ENCODE measurements around the gene DNAJA2.

Gene DNAJA2

DNA sequence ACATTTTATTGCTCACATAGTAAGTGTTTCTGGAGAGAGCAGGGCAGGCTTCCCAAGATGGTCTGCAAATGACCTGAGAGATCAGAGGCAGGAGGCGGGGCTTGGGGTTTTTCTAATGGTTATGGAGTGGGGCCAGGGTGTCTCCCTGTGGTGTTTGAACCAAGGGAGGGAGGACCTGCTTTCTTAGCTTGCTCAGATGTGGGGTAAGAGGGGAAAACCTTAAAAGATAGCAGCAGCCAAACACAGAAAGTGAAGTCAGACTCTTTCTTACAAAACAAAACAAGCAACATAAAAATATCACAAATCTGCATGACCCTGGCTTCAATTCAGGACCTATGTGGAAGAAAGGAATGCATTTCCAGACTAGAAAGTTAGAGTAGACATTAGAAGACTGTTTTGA is 22.9 kb upstream of the DNAJA2 start:
- DNase-seq (ENCODE audit: low read depth), result no peak
- TF ChIP-seq, protein P1, sequence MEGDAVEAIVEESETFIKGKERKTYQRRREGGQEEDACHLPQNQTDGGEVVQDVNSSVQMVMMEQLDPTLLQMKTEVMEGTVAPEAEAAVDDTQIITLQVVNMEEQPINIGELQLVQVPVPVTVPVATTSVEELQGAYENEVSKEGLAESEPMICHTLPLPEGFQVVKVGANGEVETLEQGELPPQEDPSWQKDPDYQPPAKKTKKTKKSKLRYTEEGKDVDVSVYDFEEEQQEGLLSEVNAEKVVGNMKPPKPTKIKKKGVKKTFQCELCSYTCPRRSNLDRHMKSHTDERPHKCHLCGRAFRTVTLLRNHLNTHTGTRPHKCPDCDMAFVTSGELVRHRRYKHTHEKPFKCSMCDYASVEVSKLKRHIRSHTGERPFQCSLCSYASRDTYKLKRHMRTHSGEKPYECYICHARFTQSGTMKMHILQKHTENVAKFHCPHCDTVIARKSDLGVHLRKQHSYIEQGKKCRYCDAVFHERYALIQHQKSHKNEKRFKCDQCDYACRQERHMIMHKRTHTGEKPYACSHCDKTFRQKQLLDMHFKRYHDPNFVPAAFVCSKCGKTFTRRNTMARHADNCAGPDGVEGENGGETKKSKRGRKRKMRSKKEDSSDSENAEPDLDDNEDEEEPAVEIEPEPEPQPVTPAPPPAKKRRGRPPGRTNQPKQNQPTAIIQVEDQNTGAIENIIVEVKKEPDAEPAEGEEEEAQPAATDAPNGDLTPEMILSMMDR (IDR thresholded peaks at IDR 0.05; ENCODE audit: insufficient read depth, low read depth, low read length, missing control alignments), result no peak
- H3K4me3 ChIP-seq (ENCODE audit: low read length), result no peak overlapping the region

DNA sequence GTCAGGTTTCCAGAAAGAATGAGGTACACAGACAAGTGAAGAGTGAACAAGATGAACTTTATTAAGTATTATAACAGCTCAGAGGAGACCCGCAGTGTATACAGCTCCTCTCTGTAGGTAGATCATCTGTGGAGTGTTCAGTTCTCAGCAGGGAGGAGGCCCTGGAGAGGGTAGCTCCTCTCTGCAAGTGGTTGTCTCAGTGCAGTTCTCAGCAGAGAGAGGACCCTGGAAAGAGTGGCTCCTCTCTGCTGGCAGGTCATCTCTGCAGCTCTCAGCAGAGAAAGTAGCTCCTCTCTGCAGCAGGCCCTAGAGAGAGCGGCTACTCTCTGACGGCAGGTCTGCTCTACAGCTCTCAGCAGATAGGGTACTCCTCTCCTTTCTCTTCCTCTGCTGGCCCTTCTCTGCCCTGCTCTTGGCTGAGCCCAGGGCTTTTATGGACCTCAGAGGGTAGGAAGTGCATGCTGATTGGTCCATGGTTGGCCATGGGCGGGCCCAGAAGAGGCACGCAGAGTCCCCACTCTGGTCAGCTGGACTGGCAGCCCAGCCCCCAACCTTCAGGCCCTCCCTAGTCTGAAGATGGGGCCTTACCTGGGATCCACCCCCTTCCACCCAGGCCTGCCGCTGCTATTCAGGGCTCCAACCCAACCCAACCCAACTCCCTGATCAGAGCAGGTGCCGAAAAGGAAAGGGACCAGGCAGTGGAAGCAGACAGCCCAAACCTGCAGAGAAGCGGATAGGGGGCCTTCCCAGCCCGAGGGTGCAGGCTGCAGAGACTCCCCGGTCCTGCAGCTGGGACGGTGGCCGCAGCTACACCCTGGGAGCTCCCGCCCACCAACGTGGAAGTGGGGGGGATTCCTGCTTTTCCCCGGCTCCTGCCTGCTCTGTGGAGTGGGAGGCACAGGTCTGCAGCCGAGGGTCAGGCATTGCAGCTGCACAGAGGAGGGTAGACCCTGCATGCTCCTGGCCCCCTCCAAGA is 18.5 kb upstream of the DNAJA2 start:
- no peak for DNase-seq (ENCODE audit: low read depth)
- no peak overlapping the region for H3K4me3 ChIP-seq (ENCODE audit: low read length)
- TF ChIP-seq, protein P1 (IDR thresholded peaks at IDR 0.05; ENCODE audit: insufficient read depth, low read depth, low read length, missing control alignments), result no peak

DNA sequence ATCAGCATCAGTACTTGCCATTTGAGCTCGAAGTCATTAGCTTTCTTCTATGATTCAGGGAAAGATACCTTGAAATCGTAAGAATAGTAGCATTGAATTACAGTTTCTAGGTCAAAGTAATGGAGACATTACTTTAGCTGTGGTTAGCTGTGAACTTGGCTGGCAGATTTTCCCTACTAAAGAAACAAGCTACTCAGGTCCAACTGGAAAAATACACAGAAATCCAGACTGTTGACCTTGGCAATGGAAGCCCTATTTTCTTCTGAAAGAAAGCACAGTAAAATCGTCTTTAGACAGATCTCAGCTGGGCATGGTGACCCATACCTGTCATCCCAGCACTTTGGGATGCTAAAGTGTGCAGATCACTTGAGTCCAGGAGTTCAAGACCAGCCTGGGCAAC is 13.4 kb upstream of the DNAJA2 start:
- TF ChIP-seq, protein P1 (IDR thresholded peaks at IDR 0.05; ENCODE audit: insufficient read depth, low read depth, low read length, missing control alignments), result no peak
- no peak for DNase-seq (ENCODE audit: low read depth)
- H3K4me3 ChIP-seq (ENCODE audit: low read length), result no peak overlapping the region

DNA sequence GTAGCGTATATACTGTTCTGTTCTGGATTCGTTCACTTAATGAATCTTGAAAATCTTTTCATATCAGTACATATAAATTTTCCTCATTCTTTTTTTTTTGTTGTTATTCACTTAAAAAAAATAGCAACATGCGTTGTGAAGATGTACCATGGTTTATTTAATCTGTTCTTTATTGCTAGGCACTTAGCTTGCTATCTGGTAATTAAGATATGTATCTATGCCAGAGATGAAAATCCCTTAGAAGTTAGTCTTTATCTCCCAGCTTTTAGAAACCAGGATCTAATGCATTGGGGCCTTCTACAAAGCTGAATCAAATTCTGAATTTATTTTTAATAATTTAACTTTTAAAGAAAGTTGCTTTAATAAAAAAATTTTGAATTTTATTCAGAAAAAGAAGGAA is 13.0 kb upstream of the DNAJA2 start:
- no peak overlapping the region for H3K4me3 ChIP-seq (ENCODE audit: low read length)
- no peak for DNase-seq (ENCODE audit: low read depth)
- TF ChIP-seq, protein P1 (IDR thresholded peaks at IDR 0.05; ENCODE audit: insufficient read depth, low read depth, low read length, missing control alignments), result no peak

DNA sequence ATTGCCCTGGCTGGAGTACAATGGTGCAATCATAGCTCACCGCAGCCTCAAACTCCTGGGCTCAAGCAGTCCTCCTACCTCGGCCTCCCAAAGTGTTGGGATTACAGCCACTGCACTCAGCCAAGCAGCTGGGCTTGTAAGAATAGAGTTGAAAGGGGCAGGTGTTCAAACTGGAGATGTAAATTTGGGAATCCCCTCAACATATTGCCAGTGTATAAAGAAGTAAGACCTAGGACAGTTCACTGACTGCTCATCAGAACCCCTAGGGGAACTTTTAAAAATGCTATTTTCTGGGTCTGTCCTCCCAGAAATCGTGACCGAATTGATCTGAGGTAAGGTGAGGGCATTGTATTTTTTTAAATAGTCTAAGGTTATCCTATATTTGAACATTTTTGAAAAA is 8.9 kb upstream of the DNAJA2 start:
- H3K4me3 ChIP-seq (ENCODE audit: low read length), result no peak overlapping the region
- TF ChIP-seq, protein P1 (IDR thresholded peaks at IDR 0.05; ENCODE audit: insufficient read depth, low read depth, low read length, missing control alignments), result no peak
- DNase-seq (ENCODE audit: low read depth), result no peak

DNA sequence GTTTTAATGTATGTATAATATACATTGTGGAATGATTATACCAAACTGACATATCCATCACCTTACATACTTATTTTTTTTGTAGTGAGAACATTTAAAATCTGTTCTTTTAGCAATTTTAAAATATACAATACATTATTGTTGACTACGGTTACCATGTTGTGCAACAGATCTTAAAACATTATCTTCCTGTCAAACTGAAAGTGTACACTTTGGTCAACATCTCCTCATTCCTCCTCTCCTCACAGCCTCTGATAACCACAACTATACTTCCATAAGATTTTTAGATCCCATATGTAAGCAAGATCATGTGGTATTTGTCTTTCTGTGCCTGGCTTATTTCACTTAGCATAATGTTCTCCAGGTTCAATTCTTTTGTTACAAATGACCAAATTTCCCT is 7.5 kb upstream of the DNAJA2 start:
- DNase-seq (ENCODE audit: low read depth), result no peak
- no peak overlapping the region for H3K4me3 ChIP-seq (ENCODE audit: low read length)
- TF ChIP-seq, protein P1 (IDR thresholded peaks at IDR 0.05; ENCODE audit: insufficient read depth, low read depth, low read length, missing control alignments), result no peak

DNA sequence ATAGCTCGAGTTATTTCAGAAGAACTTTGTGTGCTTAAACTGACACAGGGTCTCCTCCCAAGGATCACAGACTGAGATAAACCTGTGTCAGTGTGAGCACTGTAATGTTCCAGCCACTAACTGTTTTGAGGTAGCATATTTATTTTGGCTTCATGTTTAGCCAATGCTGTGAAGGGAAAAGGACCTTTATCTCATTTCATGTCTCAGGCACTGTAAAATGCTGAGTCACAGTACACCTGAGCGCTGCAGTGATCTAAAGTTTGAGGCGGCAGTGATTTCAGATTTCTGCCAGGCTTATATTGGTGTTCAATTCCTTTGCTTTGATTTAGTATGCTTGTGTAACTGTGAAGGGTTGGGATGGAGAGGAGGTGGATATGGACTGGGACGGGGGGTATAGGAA is 3.1 kb upstream of the DNAJA2 start:
- DNase-seq (ENCODE audit: low read depth), result peak; percentile 24
- no peak overlapping the region for H3K4me3 ChIP-seq (ENCODE audit: low read length)
- TF ChIP-seq, protein P1 (IDR thresholded peaks at IDR 0.05; ENCODE audit: insufficient read depth, low read depth, low read length, missing control alignments), result no peak
